Lower leg skin (tissue), 3 donors: ENCODE measurements around the gene MB21D2.

Experiments used
- POLR2A ChIP-seq, 2 donors: fragments of 450-650 bp; IDR thresholded peaks; one replicate each; pipeline ENCODE4 v1.6.1; 2016 to 2017; ENCODE audit warnings: antibody characterized with exemption in 2 of 2, mild to moderate bottlenecking in 1 of 2, moderate library complexity in 1 of 2
- TF ChIP-seq, protein P1 (sequence below), 3 donors: fragments of 450-650 bp; IDR thresholded peaks; one replicate each; pipeline ENCODE4 v1.5.1; 2016; ENCODE audit warnings: antibody characterized with exemption in 3 of 3, mild to moderate bottlenecking in 3 of 3, moderate library complexity in 2 of 3

DNA sequence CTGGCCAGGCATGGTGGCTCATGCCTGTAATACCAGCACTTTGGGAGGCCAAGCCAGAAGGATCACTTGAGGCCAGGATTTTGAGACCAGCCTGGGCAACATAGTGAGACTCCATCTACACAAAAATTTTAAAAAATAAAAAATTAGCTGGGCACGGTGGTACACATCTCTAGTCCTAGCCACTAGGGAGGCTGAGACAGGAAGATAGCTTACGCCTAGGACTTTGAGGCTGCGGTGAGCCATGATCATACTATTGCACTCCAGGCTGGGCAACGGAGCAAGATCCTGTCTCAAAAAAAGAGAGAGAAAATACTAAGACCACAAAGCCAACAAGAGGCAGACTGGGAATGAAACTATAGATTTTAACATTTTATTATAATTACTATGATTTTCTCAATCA lies 4.1 kb downstream of the MB21D2 start:
- TF ChIP-seq, protein P1, sequence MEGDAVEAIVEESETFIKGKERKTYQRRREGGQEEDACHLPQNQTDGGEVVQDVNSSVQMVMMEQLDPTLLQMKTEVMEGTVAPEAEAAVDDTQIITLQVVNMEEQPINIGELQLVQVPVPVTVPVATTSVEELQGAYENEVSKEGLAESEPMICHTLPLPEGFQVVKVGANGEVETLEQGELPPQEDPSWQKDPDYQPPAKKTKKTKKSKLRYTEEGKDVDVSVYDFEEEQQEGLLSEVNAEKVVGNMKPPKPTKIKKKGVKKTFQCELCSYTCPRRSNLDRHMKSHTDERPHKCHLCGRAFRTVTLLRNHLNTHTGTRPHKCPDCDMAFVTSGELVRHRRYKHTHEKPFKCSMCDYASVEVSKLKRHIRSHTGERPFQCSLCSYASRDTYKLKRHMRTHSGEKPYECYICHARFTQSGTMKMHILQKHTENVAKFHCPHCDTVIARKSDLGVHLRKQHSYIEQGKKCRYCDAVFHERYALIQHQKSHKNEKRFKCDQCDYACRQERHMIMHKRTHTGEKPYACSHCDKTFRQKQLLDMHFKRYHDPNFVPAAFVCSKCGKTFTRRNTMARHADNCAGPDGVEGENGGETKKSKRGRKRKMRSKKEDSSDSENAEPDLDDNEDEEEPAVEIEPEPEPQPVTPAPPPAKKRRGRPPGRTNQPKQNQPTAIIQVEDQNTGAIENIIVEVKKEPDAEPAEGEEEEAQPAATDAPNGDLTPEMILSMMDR (IDR thresholded peaks at IDR 0.05), result no peak
- TF ChIP-seq POLR2A (IDR thresholded peaks at IDR 0.05), result no peak
